ENCODE measurements around the gene GID8.

DNA sequence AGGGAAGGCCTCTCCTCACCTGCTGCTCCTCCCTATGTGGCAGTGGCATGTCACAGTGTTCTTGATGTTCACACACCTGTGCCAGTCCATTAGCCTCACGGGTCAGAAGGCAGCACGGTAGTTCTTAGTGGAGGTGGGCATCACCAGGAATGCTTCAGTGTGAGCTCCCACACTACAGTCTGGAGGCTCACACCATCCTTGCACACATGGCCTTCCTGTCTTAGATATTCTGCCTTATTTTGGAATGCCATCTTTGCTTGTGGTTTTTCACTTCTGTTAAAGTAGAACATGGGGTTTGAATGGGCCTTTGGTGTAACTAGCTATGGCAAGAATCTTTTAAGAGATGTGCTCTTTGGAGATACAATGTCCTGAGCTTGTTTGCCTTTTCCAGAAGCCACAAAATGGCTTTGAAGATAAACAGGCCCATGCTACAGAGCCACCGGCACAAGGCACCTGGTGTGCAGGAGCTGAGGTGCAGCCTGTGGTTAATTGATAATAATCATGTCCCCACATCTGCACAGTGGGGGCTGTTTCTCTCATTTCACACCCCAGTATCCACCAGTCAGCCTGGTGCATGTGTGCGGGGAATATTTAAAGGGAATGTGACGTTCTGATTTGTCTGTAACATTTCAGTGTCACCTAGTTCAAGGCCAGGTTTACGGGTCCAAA is 11.3 kb downstream of the GID8 start:
- no peak for TF ChIP-seq POLR2A (IDR thresholded peaks at IDR 0.05; ENCODE audit: low read depth)
- TF ChIP-seq, protein P1, sequence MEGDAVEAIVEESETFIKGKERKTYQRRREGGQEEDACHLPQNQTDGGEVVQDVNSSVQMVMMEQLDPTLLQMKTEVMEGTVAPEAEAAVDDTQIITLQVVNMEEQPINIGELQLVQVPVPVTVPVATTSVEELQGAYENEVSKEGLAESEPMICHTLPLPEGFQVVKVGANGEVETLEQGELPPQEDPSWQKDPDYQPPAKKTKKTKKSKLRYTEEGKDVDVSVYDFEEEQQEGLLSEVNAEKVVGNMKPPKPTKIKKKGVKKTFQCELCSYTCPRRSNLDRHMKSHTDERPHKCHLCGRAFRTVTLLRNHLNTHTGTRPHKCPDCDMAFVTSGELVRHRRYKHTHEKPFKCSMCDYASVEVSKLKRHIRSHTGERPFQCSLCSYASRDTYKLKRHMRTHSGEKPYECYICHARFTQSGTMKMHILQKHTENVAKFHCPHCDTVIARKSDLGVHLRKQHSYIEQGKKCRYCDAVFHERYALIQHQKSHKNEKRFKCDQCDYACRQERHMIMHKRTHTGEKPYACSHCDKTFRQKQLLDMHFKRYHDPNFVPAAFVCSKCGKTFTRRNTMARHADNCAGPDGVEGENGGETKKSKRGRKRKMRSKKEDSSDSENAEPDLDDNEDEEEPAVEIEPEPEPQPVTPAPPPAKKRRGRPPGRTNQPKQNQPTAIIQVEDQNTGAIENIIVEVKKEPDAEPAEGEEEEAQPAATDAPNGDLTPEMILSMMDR (IDR thresholded peaks at IDR 0.05) = no peak

All from esophagus muscularis mucosa (tissue), 3 donors.